ENCODE results near the gene EMP2. TPM values are rescaled to one million over a fixed set of nuclear protein-coding genes. Genes with fewer than 3 reads are reported as not detected.

Gene EMP2
- polyA plus RNA-seq, 3 donors, result not detected

DNA sequence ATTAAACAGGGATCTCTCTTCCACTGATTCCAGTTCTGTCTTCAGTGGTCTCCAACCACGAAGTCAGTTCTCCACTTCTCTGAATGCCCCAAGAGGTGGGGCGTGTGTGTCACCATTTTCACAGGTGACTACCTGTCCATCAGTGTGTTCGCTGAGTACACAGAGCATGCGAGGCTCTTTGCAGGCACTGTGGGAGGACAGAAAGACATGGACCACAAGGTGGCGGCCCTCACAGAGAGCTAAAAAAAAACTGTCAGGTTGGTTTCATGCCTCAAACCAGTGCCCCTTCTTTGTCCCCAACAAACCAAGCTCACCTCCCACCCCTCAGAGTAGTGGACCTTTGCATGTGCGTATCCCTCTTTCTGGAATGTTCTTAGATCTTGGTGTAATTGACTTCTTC lies 13.8 kb downstream of the EMP2 start:
- Mint-ChIP-seq H3K9me3 (peaks cover 0 to 8% (median 3%) of the 10 kb centered on the region in 7 donors), H3K4me3 (no peak overlapping the region), H3K4me1 (peaks cover 4% of the 10 kb centered on the region), H3K36me3 (no peaks in the 10 kb centered on the region), H3K27ac (no peak overlapping the region), H3K27me3 (ENCODE audit: low read depth in 3 of 3) (peaks cover 1 to 6% (median 2%) of the 10 kb centered on the region in 3 donors)
- H2AFZ ChIP-seq (ENCODE audit: insufficient read depth, low read depth, low read length, poor library complexity, severe bottlenecking), result no peak overlapping the region
- H3K9me3 ChIP-seq (replicated peaks in 1 of 2; ENCODE audit: control insufficient read depth in 1 of 2, insufficient read depth in 1 of 2, low read length in 2 of 2), result peaks cover 0 to 6% of the 10 kb centered on the region in 2 donors
- WGBS (ENCODE audit: insufficient coverage), result 76% methylated on average over 5 of the region's 6 CpGs
- H3K9ac ChIP-seq (ENCODE audit: insufficient read depth, low read length, poor library complexity, severe bottlenecking), result no peak overlapping the region
- H3K4me3 ChIP-seq (replicated peaks in 1 of 3; ENCODE audit: low read depth in 2 of 3, low read length in 3 of 3), result no peak overlapping the region
- no peaks in the 10 kb centered on the region for H3K36me3 ChIP-seq (replicated peaks in 1 of 2; ENCODE audit: control insufficient read depth in 1 of 2, insufficient read depth in 2 of 2, low read length in 2 of 2)
- H3K79me2 ChIP-seq (ENCODE audit: insufficient read depth, low read length), result no peaks in the 10 kb centered on the region
- no peaks in the 10 kb centered on the region for H3K27me3 ChIP-seq (ENCODE audit: control insufficient read depth in 2 of 2, insufficient read depth in 2 of 2, low read length in 2 of 2)
- intact Hi-C loops (cut with micrococcal nuclease), result no loop called here
- H3K4me2 ChIP-seq (replicated peaks; ENCODE audit: extremely low read depth, low read length, poor library complexity, severe bottlenecking), result no peak overlapping the region
- H3K27ac ChIP-seq (ENCODE audit: low read depth in 1 of 2, low read length in 2 of 2), result no peak overlapping the region
- DNase-seq, result no peak
- no peaks in the 10 kb centered on the region for H4K20me1 ChIP-seq (ENCODE audit: insufficient read depth, low read length)
- peaks cover 3 to 11% of the 10 kb centered on the region in 2 donors for H3K4me1 ChIP-seq (ENCODE audit: control insufficient read depth in 1 of 2, insufficient read depth in 2 of 2, low read length in 2 of 2)
- TF ChIP-seq, protein P1, sequence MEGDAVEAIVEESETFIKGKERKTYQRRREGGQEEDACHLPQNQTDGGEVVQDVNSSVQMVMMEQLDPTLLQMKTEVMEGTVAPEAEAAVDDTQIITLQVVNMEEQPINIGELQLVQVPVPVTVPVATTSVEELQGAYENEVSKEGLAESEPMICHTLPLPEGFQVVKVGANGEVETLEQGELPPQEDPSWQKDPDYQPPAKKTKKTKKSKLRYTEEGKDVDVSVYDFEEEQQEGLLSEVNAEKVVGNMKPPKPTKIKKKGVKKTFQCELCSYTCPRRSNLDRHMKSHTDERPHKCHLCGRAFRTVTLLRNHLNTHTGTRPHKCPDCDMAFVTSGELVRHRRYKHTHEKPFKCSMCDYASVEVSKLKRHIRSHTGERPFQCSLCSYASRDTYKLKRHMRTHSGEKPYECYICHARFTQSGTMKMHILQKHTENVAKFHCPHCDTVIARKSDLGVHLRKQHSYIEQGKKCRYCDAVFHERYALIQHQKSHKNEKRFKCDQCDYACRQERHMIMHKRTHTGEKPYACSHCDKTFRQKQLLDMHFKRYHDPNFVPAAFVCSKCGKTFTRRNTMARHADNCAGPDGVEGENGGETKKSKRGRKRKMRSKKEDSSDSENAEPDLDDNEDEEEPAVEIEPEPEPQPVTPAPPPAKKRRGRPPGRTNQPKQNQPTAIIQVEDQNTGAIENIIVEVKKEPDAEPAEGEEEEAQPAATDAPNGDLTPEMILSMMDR (IDR thresholded peaks at IDR 0.05), result no peak

- H3K27ac ChIP-seq (ENCODE audit: low read depth in 1 of 2, low read length in 2 of 2), result no peak overlapping the region
- H2AFZ ChIP-seq (ENCODE audit: insufficient read depth, low read depth, low read length, poor library complexity, severe bottlenecking), result peak overlapping the region; percentile 5
- no peaks in the 10 kb centered on the region for H3K36me3 ChIP-seq (replicated peaks in 1 of 2; ENCODE audit: control insufficient read depth in 1 of 2, insufficient read depth in 2 of 2, low read length in 2 of 2)
- no peaks in the 10 kb centered on the region for H4K20me1 ChIP-seq (ENCODE audit: insufficient read depth, low read length)
- intact Hi-C loops (cut with micrococcal nuclease), result no loop called here
- peaks cover 0 to 6% of the 10 kb centered on the region in 2 donors for H3K9me3 ChIP-seq (replicated peaks in 1 of 2; ENCODE audit: control insufficient read depth in 1 of 2, insufficient read depth in 1 of 2, low read length in 2 of 2)
- no peak overlapping the region for H3K27ac Mint-ChIP-seq
- H3K9ac ChIP-seq (ENCODE audit: insufficient read depth, low read length, poor library complexity, severe bottlenecking), result no peak overlapping the region
- peaks cover 7 to 18% of the 10 kb centered on the region in 2 donors for H3K4me1 ChIP-seq (ENCODE audit: control insufficient read depth in 1 of 2, insufficient read depth in 2 of 2, low read length in 2 of 2)
- no peaks in the 10 kb centered on the region for H3K36me3 Mint-ChIP-seq
- no peaks in the 10 kb centered on the region for H3K79me2 ChIP-seq (ENCODE audit: insufficient read depth, low read length)
- H3K9me3 Mint-ChIP-seq, result peaks cover 0 to 9% (median 3%) of the 10 kb centered on the region in 7 donors
- peaks cover 0 to 8% (median 7%) of the 10 kb centered on the region in 3 donors for H3K27me3 Mint-ChIP-seq (ENCODE audit: low read depth in 3 of 3)
- H3K4me2 ChIP-seq (replicated peaks; ENCODE audit: extremely low read depth, low read length, poor library complexity, severe bottlenecking), result no peak overlapping the region
- no peak overlapping the region for H3K4me3 ChIP-seq (replicated peaks in 1 of 3; ENCODE audit: low read depth in 2 of 3, low read length in 3 of 3)
- no peaks in the 10 kb centered on the region for H3K27me3 ChIP-seq (ENCODE audit: control insufficient read depth in 2 of 2, insufficient read depth in 2 of 2, low read length in 2 of 2)
- no peak overlapping the region for H3K4me3 Mint-ChIP-seq
- no peak for DNase-seq
- WGBS (ENCODE audit: insufficient coverage), result 91% methylated on average over 5 of the region's 5 CpGs
- peaks cover 12% of the 10 kb centered on the region for H3K4me1 Mint-ChIP-seq
- TF ChIP-seq, protein P1 (IDR thresholded peaks at IDR 0.05), result no peak
Observed at GRCh38 chr16:10565167-10565566, 15.2 kb downstream of the EMP2 start.
